HEK293T (cell line): ENCODE data around the gene NINJ1.

ENCODE experiments used
- BHLHE40 ChIP-seq: fragments of 450-650 bp; IDR thresholded peaks from 2 replicates; pipeline ENCODE4 v1.6.1; 2016; ENCODE audit warnings: mild to moderate bottlenecking, moderate library complexity, borderline replicate concordance
- CTBP1 ChIP-seq: fragments of 450-650 bp; IDR thresholded peaks from 2 replicates; pipeline ENCODE4 v1.6.1; 2016; ENCODE audit warnings: borderline replicate concordance
- ELF4 ChIP-seq: fragments of 450-650 bp; IDR thresholded peaks from 2 replicates; pipeline ENCODE4 v1.6.1; 2017; ENCODE audit warnings: antibody characterized with exemption
- FOXA1 ChIP-seq: fragments of 450-650 bp; IDR thresholded peaks from 2 replicates; pipeline ENCODE4 v1.6.1; 2016; ENCODE audit warnings: mild to moderate bottlenecking
- FOXK2 ChIP-seq: fragments of 450-650 bp; IDR thresholded peaks from 2 replicates; pipeline ENCODE4 v1.6.1; 2016; ENCODE audit warnings: mild to moderate bottlenecking
- FOXM1 ChIP-seq: fragments of 450-650 bp; IDR thresholded peaks from 2 replicates; pipeline ENCODE4 v1.6.1; 2017; ENCODE audit warnings: mild to moderate bottlenecking, borderline replicate concordance
- HDGF ChIP-seq: fragments of 450-650 bp; IDR thresholded peaks from 2 replicates; pipeline ENCODE4 v1.6.1; 2017; ENCODE audit warnings: antibody characterized with exemption, borderline replicate concordance
- PKNOX1 ChIP-seq: fragments of 450-650 bp; IDR thresholded peaks from 2 replicates; pipeline ENCODE4 v1.6.1; 2016
- SUZ12 ChIP-seq: fragments of 450-650 bp; IDR thresholded peaks from 2 replicates; pipeline ENCODE4 v1.6.1; 2016; ENCODE audit warnings: mild to moderate bottlenecking
- TARDBP ChIP-seq: fragments of 450-650 bp; IDR thresholded peaks from 2 replicates; pipeline ENCODE4 v1.6.1; 2016
- ZNF384 ChIP-seq: fragments of 450-650 bp; IDR thresholded peaks from 2 replicates; pipeline ENCODE4 v1.6.1; 2016

DNA sequence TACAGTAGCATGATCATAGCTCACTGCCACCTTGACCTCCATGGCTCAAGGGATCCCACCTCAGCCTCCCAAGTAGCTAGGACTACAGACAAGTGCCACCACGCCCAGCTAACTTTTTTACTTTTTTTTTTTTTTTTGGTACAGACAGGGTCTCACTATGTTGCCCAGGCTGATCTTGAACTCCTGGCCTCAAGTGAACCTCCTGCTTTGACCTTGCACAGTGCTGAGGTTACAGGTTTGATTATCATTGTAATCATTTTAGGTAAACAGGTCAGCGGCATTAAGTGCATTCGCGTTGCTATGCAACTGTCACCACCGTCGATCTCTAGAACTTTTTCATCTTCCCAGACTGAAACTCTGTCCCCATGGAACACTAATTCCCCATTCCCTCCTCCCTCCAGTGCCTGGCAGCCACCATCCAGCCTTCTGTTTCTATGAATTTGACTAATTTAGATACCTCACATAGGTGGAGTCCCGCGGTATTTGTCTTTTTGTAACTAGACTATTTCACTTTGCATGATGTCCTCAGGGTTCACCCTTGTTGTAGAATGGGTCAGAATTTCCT, 43.9 kb downstream of the NINJ1 start:
- TF ChIP-seq PKNOX1 = no peak
- TF ChIP-seq FOXK2 = no peak
- TF ChIP-seq CTBP1 = no peak
- TF ChIP-seq FOXA1 = no peak
- no peak for TF ChIP-seq TARDBP
- no peak for TF ChIP-seq FOXM1
- TF ChIP-seq ELF4 = no peak
- TF ChIP-seq HDGF = no peak
- TF ChIP-seq BHLHE40 = no peak
- TF ChIP-seq SUZ12 = no peak
- TF ChIP-seq ZNF384 = no peak
